HFF-Myc (cell line): ENCODE measurements around the gene DIP2A.

Experiments used
- DNase-seq: peaks from one replicate; pipeline ENCODE4 v3.0.0-alpha.2; 2011; ENCODE audit warnings: low read depth; ENCODE audit errors: extremely low read depth
- H3K4me3 ChIP-seq: replicated peaks from 2 replicates; pipeline ENCODE4 v1.5.1; 2011; ENCODE audit warnings: low read depth, mild to moderate bottlenecking, control low read depth, low read length
- TF ChIP-seq, protein P1 (sequence below): IDR thresholded peaks from 2 replicates; pipeline ENCODE4 v1.5.1; 2012; ENCODE audit warnings: mild to moderate bottlenecking, low read depth, low read length, control low read depth; ENCODE audit errors: missing control alignments

DIP2A gene

DNA sequence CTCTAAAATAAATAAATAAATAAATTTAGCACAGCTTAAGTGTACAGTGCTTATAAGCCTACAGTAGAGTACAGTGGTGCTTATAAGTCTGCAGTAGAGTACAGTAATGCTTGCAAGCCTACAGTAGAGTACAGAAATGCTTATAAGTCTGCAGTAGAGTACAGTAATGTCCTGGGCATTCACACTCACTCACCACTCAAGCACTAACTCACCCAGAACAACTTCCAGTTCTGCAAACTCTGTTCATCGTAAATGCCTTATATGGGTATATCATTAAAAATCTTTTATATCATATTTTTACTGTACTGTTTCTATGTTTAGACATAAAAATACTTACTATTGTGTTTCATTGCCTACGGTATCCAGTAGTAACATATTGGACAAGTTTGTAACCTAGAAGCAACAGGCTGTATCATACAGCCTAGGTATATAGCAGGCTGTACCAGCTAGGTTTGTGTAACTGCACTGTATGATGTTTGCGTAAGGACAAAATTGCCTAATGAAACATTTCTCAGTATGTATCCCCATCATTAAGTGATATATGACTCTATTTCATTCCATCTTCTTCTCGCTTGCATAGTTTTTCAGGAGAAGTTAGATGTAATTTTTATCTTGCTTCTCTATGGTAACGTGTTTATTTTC lies 160.2 kb downstream of the DIP2A start:
- TF ChIP-seq, protein P1, sequence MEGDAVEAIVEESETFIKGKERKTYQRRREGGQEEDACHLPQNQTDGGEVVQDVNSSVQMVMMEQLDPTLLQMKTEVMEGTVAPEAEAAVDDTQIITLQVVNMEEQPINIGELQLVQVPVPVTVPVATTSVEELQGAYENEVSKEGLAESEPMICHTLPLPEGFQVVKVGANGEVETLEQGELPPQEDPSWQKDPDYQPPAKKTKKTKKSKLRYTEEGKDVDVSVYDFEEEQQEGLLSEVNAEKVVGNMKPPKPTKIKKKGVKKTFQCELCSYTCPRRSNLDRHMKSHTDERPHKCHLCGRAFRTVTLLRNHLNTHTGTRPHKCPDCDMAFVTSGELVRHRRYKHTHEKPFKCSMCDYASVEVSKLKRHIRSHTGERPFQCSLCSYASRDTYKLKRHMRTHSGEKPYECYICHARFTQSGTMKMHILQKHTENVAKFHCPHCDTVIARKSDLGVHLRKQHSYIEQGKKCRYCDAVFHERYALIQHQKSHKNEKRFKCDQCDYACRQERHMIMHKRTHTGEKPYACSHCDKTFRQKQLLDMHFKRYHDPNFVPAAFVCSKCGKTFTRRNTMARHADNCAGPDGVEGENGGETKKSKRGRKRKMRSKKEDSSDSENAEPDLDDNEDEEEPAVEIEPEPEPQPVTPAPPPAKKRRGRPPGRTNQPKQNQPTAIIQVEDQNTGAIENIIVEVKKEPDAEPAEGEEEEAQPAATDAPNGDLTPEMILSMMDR, result no peak
- no peak overlapping the region for H3K4me3 ChIP-seq
- no peak for DNase-seq
